Trophoblast cell (in vitro differentiated cells and primary cell): ENCODE results near the gene LOC128125822.

ENCODE experiments used
- DNase-seq, 2 donors: peaks; one replicate each; pipeline ENCODE4 v3.0.0-alpha.2; 2016
- H2AFZ ChIP-seq: 2 replicates; pipeline ENCODE4 v1.6.1; 2013; ENCODE audit warnings: low read length, moderate library complexity, mild to moderate bottlenecking; ENCODE audit not compliant: insufficient read depth, poor library complexity
- H2AK5ac ChIP-seq: 2 replicates; pipeline ENCODE4 v1.6.1; 2013; ENCODE audit warnings: mild to moderate bottlenecking, low read length
- H2BK120ac ChIP-seq: 2 replicates; pipeline ENCODE4 v1.6.1; 2013; ENCODE audit warnings: low read length, mild to moderate bottlenecking, moderate library complexity; ENCODE audit not compliant: insufficient read depth, poor library complexity
- H2BK12ac ChIP-seq: 2 replicates; pipeline ENCODE4 v1.6.1; 2013; ENCODE audit warnings: mild to moderate bottlenecking, low read length, moderate library complexity
- H2BK5ac ChIP-seq: 2 replicates; pipeline ENCODE4 v1.6.1; 2013; ENCODE audit warnings: low read length, low read depth, moderate library complexity, mild to moderate bottlenecking; ENCODE audit not compliant: poor library complexity
- H3K14ac ChIP-seq: 2 replicates; pipeline ENCODE4 v1.6.1; 2013; ENCODE audit warnings: mild to moderate bottlenecking, low read length
- H3K18ac ChIP-seq: 2 replicates; pipeline ENCODE4 v1.6.1; 2013; ENCODE audit warnings: mild to moderate bottlenecking, low read length
- H3K23ac ChIP-seq: 2 replicates; pipeline ENCODE4 v1.6.1; 2013; ENCODE audit warnings: low read length
- H3K27ac ChIP-seq: 2 replicates; pipeline ENCODE4 v1.5.1; 2013; ENCODE audit warnings: low read depth, mild to moderate bottlenecking, inconsistent platforms, low read length, moderate library complexity
- H3K27me3 ChIP-seq: 2 replicates; pipeline ENCODE4 v1.6.1; 2013; ENCODE audit warnings: inconsistent platforms, mild to moderate bottlenecking, low read length, moderate library complexity; ENCODE audit not compliant: insufficient read depth
- H3K36me3 ChIP-seq, 2 experiments: 1 replicate in 1 of 2; 2 replicates in 1 of 2; pipeline ENCODE4 v1.6.1; 2013; ENCODE audit warnings: low read length in 2 of 2, mild to moderate bottlenecking in 2 of 2, moderate library complexity in 1 of 2; ENCODE audit not compliant: insufficient read depth in 2 of 2, control insufficient read depth in 1 of 2
- H3K4ac ChIP-seq: 2 replicates; pipeline ENCODE4 v1.6.1; 2013; ENCODE audit warnings: low read depth, mild to moderate bottlenecking, low read length, moderate library complexity
- H3K4me1 ChIP-seq, 2 experiments: 1 replicate in 1 of 2; 2 replicates in 1 of 2; pipeline ENCODE4 v1.6.1; 2013; ENCODE audit warnings: low read length in 2 of 2, mild to moderate bottlenecking in 2 of 2, moderate library complexity in 1 of 2; ENCODE audit not compliant: insufficient read depth in 2 of 2, control insufficient read depth in 1 of 2
- H3K4me2 ChIP-seq: 2 replicates; pipeline ENCODE4 v1.6.1; 2013; ENCODE audit warnings: inconsistent platforms, mild to moderate bottlenecking, low read length, moderate library complexity
- H3K4me3 ChIP-seq: 2 replicates; pipeline ENCODE4 v1.5.1; 2013; ENCODE audit warnings: mild to moderate bottlenecking, low read depth, low read length, inconsistent platforms
- H3K79me1 ChIP-seq: one replicate; pipeline ENCODE4 v1.6.1; 2013; ENCODE audit warnings: low read length
- H3K79me2 ChIP-seq: 2 replicates; pipeline ENCODE4 v1.6.1; 2013; ENCODE audit warnings: low read length, mild to moderate bottlenecking; ENCODE audit not compliant: control insufficient read depth, insufficient read depth, poor library complexity
- H3K9ac ChIP-seq: 2 replicates; pipeline ENCODE4 v1.6.1; 2013; ENCODE audit warnings: mild to moderate bottlenecking, low read length
- H3K9me3 ChIP-seq: 2 replicates; pipeline ENCODE4 v1.6.1; 2013; ENCODE audit warnings: low read depth, mild to moderate bottlenecking, control low read depth, inconsistent platforms, low read length; ENCODE audit not compliant: insufficient read depth
- H4K12ac ChIP-seq: 2 replicates; pipeline ENCODE4 v1.6.1; 2013; ENCODE audit warnings: low read depth, mild to moderate bottlenecking, low read length, moderate library complexity
- H4K8ac ChIP-seq: 2 replicates; pipeline ENCODE4 v1.6.1; 2013; ENCODE audit warnings: low read depth, mild to moderate bottlenecking, low read length, moderate library complexity
- H4K91ac ChIP-seq: one replicate; pipeline ENCODE4 v1.6.1; 2013; ENCODE audit warnings: low read depth, mild to moderate bottlenecking, low read length, moderate library complexity
- WGBS: extraction: QIAGEN DNeasy Blood & Tissue Kit; methylation state at CpG from one replicate; pipeline ENCODE4 v1.1.7; 2013; ENCODE audit warnings: missing lambda C conversion rate; ENCODE audit not compliant: insufficient read length, insufficient coverage; ENCODE audit errors: extremely low coverage; 5-methylcytosine and 5-hydroxymethylcytosine counted together

Gene LOC128125822

DNA sequence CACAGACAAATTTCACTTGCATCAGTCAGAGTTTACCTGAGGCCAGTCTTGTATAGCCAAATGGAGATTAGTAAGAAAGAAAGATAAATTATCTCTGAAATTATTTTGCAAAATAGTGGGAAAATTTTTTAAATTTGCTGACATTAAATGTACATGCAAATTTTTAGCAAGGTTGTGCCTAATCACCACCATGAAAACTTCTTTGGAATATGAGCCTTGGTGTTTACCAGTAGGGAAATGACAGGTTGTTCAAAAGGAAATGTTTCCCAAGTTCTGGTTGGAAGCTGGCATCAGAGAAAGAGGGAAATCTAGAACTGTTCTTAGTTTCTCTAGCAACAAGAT lies 34.4 kb upstream of the LOC128125822 start:
- Histone ChIP-seq H3K27me3 (no peaks in the 10 kb centered on the region), H4K8ac (no peak overlapping the region), H3K79me2 (no peaks in the 10 kb centered on the region), H3K14ac (no peak overlapping the region), H3K23ac (no peak overlapping the region), H3K18ac (no peak overlapping the region), H3K9ac (no peak overlapping the region), H3K4me1 (no peaks in the 10 kb centered on the region), H3K4ac (no peak overlapping the region), H2BK120ac (no peak overlapping the region), H2BK5ac (no peak overlapping the region), H3K27ac (no peak overlapping the region), H3K79me1 (no peaks in the 10 kb centered on the region), H4K91ac (no peak overlapping the region), H2AK5ac (no peak overlapping the region), H2BK12ac (no peak overlapping the region), H3K4me3 (no peak overlapping the region), H3K9me3 (no peaks in the 10 kb centered on the region), H3K36me3 (no peaks in the 10 kb centered on the region), H3K4me2 (no peak overlapping the region), H4K12ac (no peak overlapping the region), H2AFZ (no peak overlapping the region)
- no peak for DNase-seq

DNA sequence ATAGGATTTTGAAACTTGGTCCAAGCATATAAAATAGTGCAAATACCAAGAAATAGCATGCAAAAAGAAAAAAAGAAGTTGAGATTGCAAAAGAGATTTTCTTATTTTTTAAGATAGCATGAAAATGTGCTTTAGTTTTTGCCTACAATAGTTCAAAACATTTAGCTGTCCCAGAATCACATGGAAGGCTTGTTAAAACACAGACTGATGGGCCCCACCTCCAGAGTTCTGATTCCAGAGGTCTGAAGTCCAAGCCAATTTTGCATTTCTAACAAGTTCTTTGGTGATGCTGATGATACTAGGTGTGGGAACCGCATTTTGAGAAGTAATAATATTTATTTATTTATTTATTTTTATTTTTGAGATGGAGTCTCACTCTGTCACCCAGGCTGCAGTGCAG lies 33.7 kb upstream of the LOC128125822 start:
- no CpG with 5 or more reads among the region's 1 CpG for WGBS
- Histone ChIP-seq H3K14ac (no peak overlapping the region), H2BK120ac (no peak overlapping the region), H4K12ac (no peak overlapping the region), H3K9me3 (no peaks in the 10 kb centered on the region), H4K91ac (no peak overlapping the region), H3K79me2 (no peaks in the 10 kb centered on the region), H3K9ac (no peak overlapping the region), H3K4ac (no peak overlapping the region), H3K27ac (no peak overlapping the region), H3K79me1 (no peaks in the 10 kb centered on the region), H2BK12ac (no peak overlapping the region), H2AFZ (no peak overlapping the region), H3K36me3 (no peaks in the 10 kb centered on the region), H3K18ac (no peak overlapping the region), H3K27me3 (no peaks in the 10 kb centered on the region), H2AK5ac (no peak overlapping the region), H3K4me3 (no peak overlapping the region), H3K4me2 (no peak overlapping the region), H3K4me1 (no peaks in the 10 kb centered on the region), H2BK5ac (no peak overlapping the region), H3K23ac (no peak overlapping the region), H4K8ac (no peak overlapping the region)
- no peak for DNase-seq

DNA sequence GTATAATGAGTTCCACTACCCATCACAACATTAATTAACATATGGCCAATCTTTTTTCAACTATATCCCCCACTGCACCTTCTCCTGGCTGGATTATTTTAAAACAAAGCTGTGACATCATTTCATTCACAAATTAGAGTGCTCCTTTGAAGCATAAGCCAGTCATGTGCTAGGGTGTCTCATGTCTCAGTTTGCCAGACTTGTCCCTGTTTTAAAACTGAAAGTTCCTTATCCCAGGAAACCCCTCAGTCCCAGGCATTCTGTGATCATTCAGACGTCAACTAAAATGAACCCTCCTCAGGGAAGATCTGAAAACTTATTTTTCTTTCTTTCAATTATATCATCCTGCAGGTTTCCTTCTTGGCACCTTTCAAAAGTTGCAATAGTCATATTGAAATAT lies 29.3 kb upstream of the LOC128125822 start:
- Histone ChIP-seq H3K4me3 (no peak overlapping the region), H4K91ac (no peak overlapping the region), H3K79me2 (no peaks in the 10 kb centered on the region), H2AK5ac (no peak overlapping the region), H3K18ac (no peak overlapping the region), H2BK12ac (no peak overlapping the region), H2AFZ (no peak overlapping the region), H3K4me2 (no peak overlapping the region), H3K79me1 (no peaks in the 10 kb centered on the region), H2BK5ac (no peak overlapping the region), H4K12ac (no peak overlapping the region), H3K9ac (no peak overlapping the region), H3K36me3 (no peaks in the 10 kb centered on the region), H2BK120ac (no peak overlapping the region), H3K9me3 (no peaks in the 10 kb centered on the region), H3K23ac (no peak overlapping the region), H4K8ac (no peak overlapping the region), H3K27me3 (no peaks in the 10 kb centered on the region), H3K4me1 (no peaks in the 10 kb centered on the region), H3K4ac (no peak overlapping the region), H3K27ac (no peak overlapping the region), H3K14ac (no peak overlapping the region)
- DNase-seq = no peak
- no CpG with 5 or more reads among the region's 1 CpG for WGBS

DNA sequence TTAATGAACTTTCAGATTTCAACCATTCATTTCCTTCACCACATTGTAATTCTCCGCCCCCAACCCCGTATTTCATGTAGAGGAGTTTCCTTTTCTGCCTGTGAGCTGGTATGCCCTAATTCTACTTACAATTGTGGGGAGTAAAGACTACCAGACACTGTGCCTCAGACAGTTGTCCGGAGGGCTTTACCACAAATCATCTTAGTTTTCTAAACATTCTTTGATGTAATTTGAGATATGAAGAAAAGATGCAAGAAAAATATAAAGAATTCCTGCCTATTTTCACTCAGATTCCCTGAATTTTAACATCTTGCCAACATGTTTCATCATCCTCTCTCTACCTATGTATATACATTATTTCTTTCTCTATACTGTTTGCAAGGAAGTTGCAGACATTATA lies 28.3 kb upstream of the LOC128125822 start:
- Histone ChIP-seq H4K12ac (no peak overlapping the region), H4K91ac (no peak overlapping the region), H4K8ac (no peak overlapping the region), H3K27me3 (no peaks in the 10 kb centered on the region), H3K9ac (no peak overlapping the region), H3K36me3 (no peaks in the 10 kb centered on the region), H3K79me1 (no peaks in the 10 kb centered on the region), H3K4me1 (no peaks in the 10 kb centered on the region), H3K23ac (no peak overlapping the region), H3K79me2 (no peaks in the 10 kb centered on the region), H2AFZ (no peak overlapping the region), H2BK120ac (no peak overlapping the region), H3K4ac (no peak overlapping the region), H3K9me3 (no peaks in the 10 kb centered on the region), H2BK12ac (no peak overlapping the region), H3K4me2 (no peak overlapping the region), H3K27ac (no peak overlapping the region), H3K18ac (no peak overlapping the region), H3K14ac (no peak overlapping the region), H2AK5ac (no peak overlapping the region), H2BK5ac (no peak overlapping the region), H3K4me3 (no peak overlapping the region)
- peak; percentile 21 to 71 for DNase-seq
- no CpG with 5 or more reads among the region's 3 CpGs for WGBS

DNA sequence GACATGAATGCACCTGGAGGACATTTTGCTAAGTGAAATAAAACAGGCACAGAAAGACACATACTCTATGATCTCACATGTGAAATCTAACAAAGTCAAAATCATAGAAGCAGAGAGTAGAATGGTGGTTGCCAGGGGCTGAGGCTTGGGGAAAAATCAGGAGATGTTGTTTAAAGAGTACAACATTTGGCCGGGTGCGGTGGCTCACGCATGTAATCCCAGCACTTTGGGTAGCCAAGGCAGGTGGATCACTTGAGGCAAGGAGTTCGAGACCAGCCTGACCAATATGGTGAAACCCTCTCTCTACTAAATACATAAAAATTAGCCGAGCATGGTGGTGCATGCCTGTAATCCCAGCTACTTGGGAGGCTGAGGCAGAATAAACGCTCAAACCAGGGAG lies 26.0 kb upstream of the LOC128125822 start:
- no peaks in the 10 kb centered on the region for H3K79me2 ChIP-seq
- DNase-seq = no peak
- H2BK12ac ChIP-seq = no peak overlapping the region
- no peak overlapping the region for H3K4me3 ChIP-seq
- H2BK5ac ChIP-seq = no peak overlapping the region
- H3K9ac ChIP-seq = no peak overlapping the region
- no peak overlapping the region for H3K18ac ChIP-seq
- no peaks in the 10 kb centered on the region for H3K4me1 ChIP-seq
- H2BK120ac ChIP-seq = no peak overlapping the region
- H3K9me3 ChIP-seq = no peaks in the 10 kb centered on the region
- H2AFZ ChIP-seq = no peak overlapping the region
- no CpG with 5 or more reads among the region's 6 CpGs for WGBS
- no peak overlapping the region for H4K12ac ChIP-seq
- H2AK5ac ChIP-seq = no peak overlapping the region
- H3K4ac ChIP-seq = no peak overlapping the region
- H3K36me3 ChIP-seq = no peaks in the 10 kb centered on the region
- no peak overlapping the region for H3K14ac ChIP-seq
- H4K91ac ChIP-seq = no peak overlapping the region
- H3K27ac ChIP-seq = no peak overlapping the region
- H3K27me3 ChIP-seq = no peaks in the 10 kb centered on the region
- H4K8ac ChIP-seq = no peak overlapping the region
- no peak overlapping the region for H3K4me2 ChIP-seq
- H3K79me1 ChIP-seq = no peaks in the 10 kb centered on the region
- no peak overlapping the region for H3K23ac ChIP-seq
